Measurements from ENCODE around the gene ATP9B.
A peak's percentile ranks its signal among the peaks of the same experiment; 100 is the strongest.

Gene ATP9B

GRCh38 chr18:79102886-79103285 lies 33.7 kb downstream of the ATP9B start:
- DNase-seq = peak; percentile 48 to 84
- TF ChIP-seq POLR2A (IDR thresholded peaks at IDR 0.05; ENCODE audit: low read length) = no peak
- TF ChIP-seq GATA1 (IDR thresholded peaks at IDR 0.05; ENCODE audit: low read depth, low read length) = no peak

GRCh38 chr18:79104137-79104536 lies 34.9 kb downstream of the ATP9B start:
- DNase-seq = no peak
- TF ChIP-seq POLR2A (IDR thresholded peaks at IDR 0.05; ENCODE audit: low read length) (no peak), GATA1 (IDR thresholded peaks at IDR 0.05; ENCODE audit: low read depth, low read length) (no peak)

DNA sequence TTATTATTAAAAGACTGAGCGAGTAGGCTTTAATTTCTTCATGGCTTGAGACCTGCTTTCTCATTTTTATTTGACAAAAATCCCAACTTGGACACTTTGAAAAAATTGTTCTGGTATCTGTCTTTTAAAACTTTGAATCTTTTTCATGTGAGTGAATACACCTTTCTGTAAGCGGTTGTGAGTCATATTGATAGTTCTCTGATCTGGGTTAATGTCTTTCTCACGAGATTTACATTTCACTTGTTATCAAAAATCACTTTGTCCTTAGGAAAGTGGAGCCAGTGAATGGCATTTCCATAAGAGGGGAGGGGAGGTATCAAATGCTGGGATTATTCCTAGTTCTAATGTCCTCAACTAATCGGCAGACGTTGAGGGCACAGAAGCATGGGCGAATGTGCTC lies 36.3 kb downstream of the ATP9B start:
- TF ChIP-seq POLR2A (IDR thresholded peaks at IDR 0.05; ENCODE audit: low read length) = no peak
- TF ChIP-seq GATA1 (IDR thresholded peaks at IDR 0.05; ENCODE audit: low read depth, low read length) = no peak
- DNase-seq = no peak

DNA sequence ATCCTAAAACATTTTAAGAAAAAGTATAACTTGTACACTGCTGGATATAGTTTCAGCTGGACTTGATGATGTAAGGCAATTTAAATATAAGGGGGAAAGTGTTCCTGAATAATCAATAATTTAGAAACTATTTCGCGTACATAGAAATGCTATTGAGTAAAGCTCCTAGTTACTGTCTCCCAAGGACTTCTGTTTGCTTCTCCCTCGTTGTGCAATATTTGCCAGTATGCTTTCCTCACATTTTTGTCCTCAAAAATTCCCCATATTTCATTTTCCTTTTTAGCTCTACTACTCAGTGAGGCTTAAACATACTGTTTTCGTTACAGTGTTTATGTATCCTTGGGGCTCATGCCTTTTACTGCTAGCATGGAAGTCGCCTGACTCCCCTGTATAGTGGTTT lies 36.9 kb downstream of the ATP9B start:
- TF ChIP-seq POLR2A (IDR thresholded peaks at IDR 0.05; ENCODE audit: low read length) = no peak
- no peak for TF ChIP-seq GATA1 (IDR thresholded peaks at IDR 0.05; ENCODE audit: low read depth, low read length)
- DNase-seq = no peak

GRCh38 chr18:79107886-79108285 lies 38.7 kb downstream of the ATP9B start:
- no peak for DNase-seq
- TF ChIP-seq GATA1 (IDR thresholded peaks at IDR 0.05; ENCODE audit: low read depth, low read length) (no peak), POLR2A (IDR thresholded peaks at IDR 0.05; ENCODE audit: low read length) (no peak)

GRCh38 chr18:79108549-79109215 lies 39.5 kb downstream of the ATP9B start:
- DNase-seq = no peak
- TF ChIP-seq POLR2A (IDR thresholded peaks at IDR 0.05; ENCODE audit: low read length) (no peak), GATA1 (IDR thresholded peaks at IDR 0.05; ENCODE audit: low read depth, low read length) (no peak)

- TF ChIP-seq POLR2A (IDR thresholded peaks at IDR 0.05; ENCODE audit: low read length) (no peak), GATA1 (IDR thresholded peaks at IDR 0.05; ENCODE audit: low read depth, low read length) (no peak)
- no peak for DNase-seq
Observed at GRCh38 chr18:79111483-79111882, 42.3 kb downstream of the ATP9B start.

GRCh38 chr18:79117385-79117784 lies 48.2 kb downstream of the ATP9B start:
- no peak for TF ChIP-seq POLR2A (IDR thresholded peaks at IDR 0.05; ENCODE audit: low read length)
- TF ChIP-seq GATA1 (IDR thresholded peaks at IDR 0.05; ENCODE audit: low read depth, low read length) = no peak
- no peak for DNase-seq

- TF ChIP-seq GATA1 (IDR thresholded peaks at IDR 0.05; ENCODE audit: low read depth, low read length) (no peak), POLR2A (IDR thresholded peaks at IDR 0.05; ENCODE audit: low read length) (no peak)
- DNase-seq = no peak
Observed at GRCh38 chr18:79117788-79118187, 48.6 kb downstream of the ATP9B start.

- TF ChIP-seq POLR2A (IDR thresholded peaks at IDR 0.05; ENCODE audit: low read length) (no peak), GATA1 (IDR thresholded peaks at IDR 0.05; ENCODE audit: low read depth, low read length) (no peak)
- DNase-seq = no peak
Observed at GRCh38 chr18:79118797-79119196, 49.6 kb downstream of the ATP9B start.

DNA sequence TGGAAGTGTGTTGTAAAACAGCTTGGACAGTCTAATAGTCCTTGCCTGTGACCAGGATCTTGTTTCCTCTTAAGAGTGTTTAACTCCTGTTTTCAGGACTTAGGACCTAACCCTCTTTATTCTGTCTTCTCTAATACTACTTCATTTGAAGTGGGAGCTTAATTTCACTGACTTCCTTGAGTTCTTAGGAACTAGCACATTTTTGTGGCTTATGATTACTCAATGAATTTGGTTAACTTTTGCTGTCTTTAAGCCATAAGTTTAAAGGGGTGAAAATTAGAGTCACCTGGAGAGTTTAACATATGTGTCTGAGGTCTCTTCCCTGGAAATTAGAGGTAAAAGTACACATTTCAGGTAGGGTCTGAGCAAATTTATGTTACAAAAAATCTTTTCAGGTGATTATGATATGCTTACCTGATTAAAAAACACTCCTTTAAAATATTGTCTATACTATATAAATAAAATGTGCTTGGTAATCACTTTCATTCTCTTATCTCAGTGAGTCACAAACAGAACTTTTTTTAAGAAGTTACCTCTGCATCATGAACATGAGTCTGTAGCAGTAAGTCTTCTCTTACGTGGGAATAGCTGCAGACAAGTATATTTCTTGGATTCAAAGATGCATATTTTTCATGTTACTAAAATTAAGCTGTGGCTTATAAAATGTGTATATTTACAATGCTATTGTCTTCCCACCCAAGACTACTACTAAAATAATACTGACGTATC lies 52.7 kb downstream of the ATP9B start:
- no peak for DNase-seq

DNA sequence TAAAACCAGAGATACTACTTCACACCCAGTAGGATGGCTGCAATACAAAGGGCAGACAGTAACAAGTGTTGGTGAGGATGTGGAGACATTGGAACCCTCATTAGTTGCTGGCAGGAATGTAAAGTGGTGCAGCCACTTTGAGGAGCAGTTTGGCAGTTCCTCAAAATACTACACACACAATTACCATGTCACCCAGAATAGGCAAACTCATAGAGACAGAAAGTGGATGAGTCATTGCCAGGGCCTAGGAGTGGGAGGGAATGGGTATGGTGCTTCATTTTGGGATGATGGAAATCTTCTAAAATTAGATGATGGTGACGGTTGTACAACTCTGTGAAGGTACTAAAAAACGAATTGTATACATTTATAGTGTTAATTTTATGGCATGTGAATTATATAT lies 54.8 kb downstream of the ATP9B start:
- peak in 1 of 2 experiments; percentile 41 for DNase-seq
- no peak for TF ChIP-seq GATA1 (IDR thresholded peaks at IDR 0.05; ENCODE audit: low read depth, low read length)
- TF ChIP-seq POLR2A (IDR thresholded peaks at IDR 0.05; ENCODE audit: low read length) = no peak

More for the DNA sequence above, 52.7 kb downstream of the ATP9B start:
- no peak for TF ChIP-seq POLR2A (IDR thresholded peaks at IDR 0.05; ENCODE audit: low read length)
- no peak for TF ChIP-seq GATA1 (IDR thresholded peaks at IDR 0.05; ENCODE audit: low read depth, low read length)

GRCh38 chr18:79129120-79129519 lies 59.9 kb downstream of the ATP9B start:
- no peak for TF ChIP-seq POLR2A (IDR thresholded peaks at IDR 0.05; ENCODE audit: low read length)
- TF ChIP-seq GATA1 (IDR thresholded peaks at IDR 0.05; ENCODE audit: low read depth, low read length) = no peak
- DNase-seq = no peak

GRCh38 chr18:79133724-79134123 lies 64.5 kb downstream of the ATP9B start:
- DNase-seq = no peak
- TF ChIP-seq GATA1 (IDR thresholded peaks at IDR 0.05; ENCODE audit: low read depth, low read length) = no peak
- no peak for TF ChIP-seq POLR2A (IDR thresholded peaks at IDR 0.05; ENCODE audit: low read length)

- no peak for DNase-seq
- TF ChIP-seq POLR2A (IDR thresholded peaks at IDR 0.05; ENCODE audit: low read length) (no peak), GATA1 (IDR thresholded peaks at IDR 0.05; ENCODE audit: low read depth, low read length) (no peak)
Observed at GRCh38 chr18:79135924-79136323, 66.7 kb downstream of the ATP9B start.
